SKM-1 treated with dmso at 0.1 percent for 144 hours (cell line): ENCODE results near the gene NRN1L.
"Not testable (repeated sequence)": the region's sequence is repeated elsewhere in the genome, so short reads cannot be mapped to it uniquely, and the experiment has no call there.

Experiments
- DNase-seq: peaks from one replicate; lab custom pipeline; 2025; ENCODE audit not compliant: unreplicated experiment; lab: John Stamatoyannopoulos, UW

Gene NRN1L

GRCh38 chr16:67882374-67883145 lies 2.1 kb upstream of the NRN1L start:
- no peak for DNase-seq

- DNase-seq: no peak
These were observed 1.4 kb upstream of the NRN1L start for GRCh38 chr16:67883146-67883871.

GRCh38 chr16:67883872-67884261 lies 818 bp upstream of the NRN1L start:
- peak; percentile 37 for DNase-seq

GRCh38 chr16:67885545-67885944 lies 860 bp downstream of the NRN1L start:
- no peak for DNase-seq

- DNase-seq: no peak
These were observed 1.3 kb downstream of the NRN1L start for GRCh38 chr16:67885976-67886375.

GRCh38 chr16:67886387-67886786 lies 1.7 kb downstream of the NRN1L start:
- DNase-seq: no peak

GRCh38 chr16:67888331-67888730 lies 3.6 kb downstream of the NRN1L start:
- no peak for DNase-seq

- DNase-seq: no peak
These were observed 7.7 kb downstream of the NRN1L start for GRCh38 chr16:67892375-67892774.

GRCh38 chr16:67892899-67893742 lies 8.4 kb downstream of the NRN1L start, which contains the start of gene PSKH1:
TSS of gene PSKH1 (plus strand) at chr16:67893254. CDS start at chr16:67908750, 15,496 bp downstream.
- peak; percentile 91 for DNase-seq

- no peak for DNase-seq
These were observed 9.2 kb downstream of the NRN1L start for GRCh38 chr16:67893743-67894399.

- no peak for DNase-seq
These were observed 12.5 kb downstream of the NRN1L start for GRCh38 chr16:67897231-67897630.

- DNase-seq: no peak
These were observed 17.0 kb downstream of the NRN1L start for GRCh38 chr16:67901734-67902133.

- no peak for DNase-seq
These were observed 18.1 kb downstream of the NRN1L start for GRCh38 chr16:67902831-67903230.

- DNase-seq: no peak
These were observed 22.9 kb downstream of the NRN1L start for GRCh38 chr16:67907397-67908180.

GRCh38 chr16:67909056-67909742 lies 24.5 kb downstream of the NRN1L start:
- no peak for DNase-seq

GRCh38 chr16:67910158-67910557 lies 25.5 kb downstream of the NRN1L start:
- no peak for DNase-seq

- DNase-seq: no peak
These were observed 30.2 kb downstream of the NRN1L start for GRCh38 chr16:67914758-67915495.

- DNase-seq: not testable (repeated sequence)
These were observed 30.7 kb downstream of the NRN1L start for GRCh38 chr16:67915496-67915769.
